Testis (tissue), 2 donors: ENCODE results near the gene LRRC27.

Experiments used
- POLR2A ChIP-seq: fragments of 450-650 bp; IDR thresholded peaks from one replicate; pipeline ENCODE4 v1.6.1; 2017; ENCODE audit warnings: antibody characterized with exemption, mild to moderate bottlenecking, moderate library complexity
- TF ChIP-seq, protein P1 (sequence below), 3 experiments: fragments of 450-650 bp in 2 of 3; fragments of 200-600 bp in 1 of 3; sonication (generic) in 1 of 3; IDR thresholded peaks; one replicate each; pipeline ENCODE4 v1.5.1; 2016 to 2019; ENCODE audit warnings: antibody characterized with exemption in 3 of 3, mild to moderate bottlenecking in 2 of 3, moderate library complexity in 1 of 3

GRCh38 chr10:132369636-132370185, 37.7 kb downstream of the LRRC27 start:
- TF ChIP-seq, protein P1, sequence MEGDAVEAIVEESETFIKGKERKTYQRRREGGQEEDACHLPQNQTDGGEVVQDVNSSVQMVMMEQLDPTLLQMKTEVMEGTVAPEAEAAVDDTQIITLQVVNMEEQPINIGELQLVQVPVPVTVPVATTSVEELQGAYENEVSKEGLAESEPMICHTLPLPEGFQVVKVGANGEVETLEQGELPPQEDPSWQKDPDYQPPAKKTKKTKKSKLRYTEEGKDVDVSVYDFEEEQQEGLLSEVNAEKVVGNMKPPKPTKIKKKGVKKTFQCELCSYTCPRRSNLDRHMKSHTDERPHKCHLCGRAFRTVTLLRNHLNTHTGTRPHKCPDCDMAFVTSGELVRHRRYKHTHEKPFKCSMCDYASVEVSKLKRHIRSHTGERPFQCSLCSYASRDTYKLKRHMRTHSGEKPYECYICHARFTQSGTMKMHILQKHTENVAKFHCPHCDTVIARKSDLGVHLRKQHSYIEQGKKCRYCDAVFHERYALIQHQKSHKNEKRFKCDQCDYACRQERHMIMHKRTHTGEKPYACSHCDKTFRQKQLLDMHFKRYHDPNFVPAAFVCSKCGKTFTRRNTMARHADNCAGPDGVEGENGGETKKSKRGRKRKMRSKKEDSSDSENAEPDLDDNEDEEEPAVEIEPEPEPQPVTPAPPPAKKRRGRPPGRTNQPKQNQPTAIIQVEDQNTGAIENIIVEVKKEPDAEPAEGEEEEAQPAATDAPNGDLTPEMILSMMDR (IDR thresholded peaks at IDR 0.05), result no peak
- TF ChIP-seq POLR2A, result no peak
